ENCODE data around the gene SLC25A46. TPM values are rescaled to one million over a fixed set of nuclear protein-coding genes. Genes with fewer than 3 reads are reported as not detected.

The SLC25A46 gene
- 93.6 TPM for total RNA-seq

DNA sequence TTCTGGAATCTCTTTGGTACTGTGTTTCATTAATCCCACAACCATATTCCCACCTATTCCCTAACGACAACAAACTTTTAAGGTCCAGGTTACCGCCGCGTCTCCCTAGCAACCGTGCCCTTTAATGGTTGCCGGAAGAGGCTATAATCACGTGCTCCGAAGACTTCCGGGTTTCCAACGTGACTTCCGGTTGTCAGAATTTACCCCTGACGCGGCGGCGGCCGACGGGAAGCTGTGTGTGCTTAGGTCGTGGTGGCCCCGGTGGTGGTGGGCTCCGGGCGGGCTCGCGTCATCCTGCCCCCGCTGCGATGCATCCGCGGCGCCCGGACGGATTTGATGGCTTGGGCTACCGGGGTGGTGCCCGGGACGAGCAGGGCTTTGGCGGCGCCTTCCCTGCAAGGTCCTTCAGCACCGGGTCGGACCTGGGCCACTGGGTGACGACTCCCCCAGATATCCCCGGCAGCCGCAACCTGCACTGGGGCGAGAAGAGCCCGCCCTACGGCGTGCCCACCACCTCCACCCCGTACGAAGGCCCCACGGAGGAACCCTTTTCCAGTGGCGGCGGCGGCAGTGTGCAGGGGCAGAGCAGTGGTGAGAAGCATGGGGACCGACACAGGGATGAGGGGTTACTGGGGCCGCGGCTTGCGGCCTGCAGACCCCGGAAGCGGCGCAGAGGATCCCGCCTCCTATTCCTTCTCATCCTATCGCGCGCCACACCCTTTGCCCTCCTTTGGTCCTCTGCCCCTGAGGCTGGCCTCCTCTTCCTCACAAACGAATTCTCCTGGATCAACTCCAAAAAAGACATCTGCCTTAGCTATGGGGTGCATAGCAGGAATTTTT, at the start of gene SLC25A46:
Gene SLC25A46 (plus strand): TSS at position 196 of the 840 bp plus-strand sequence. CDS start 113 bp downstream, at position 309.

DNA sequence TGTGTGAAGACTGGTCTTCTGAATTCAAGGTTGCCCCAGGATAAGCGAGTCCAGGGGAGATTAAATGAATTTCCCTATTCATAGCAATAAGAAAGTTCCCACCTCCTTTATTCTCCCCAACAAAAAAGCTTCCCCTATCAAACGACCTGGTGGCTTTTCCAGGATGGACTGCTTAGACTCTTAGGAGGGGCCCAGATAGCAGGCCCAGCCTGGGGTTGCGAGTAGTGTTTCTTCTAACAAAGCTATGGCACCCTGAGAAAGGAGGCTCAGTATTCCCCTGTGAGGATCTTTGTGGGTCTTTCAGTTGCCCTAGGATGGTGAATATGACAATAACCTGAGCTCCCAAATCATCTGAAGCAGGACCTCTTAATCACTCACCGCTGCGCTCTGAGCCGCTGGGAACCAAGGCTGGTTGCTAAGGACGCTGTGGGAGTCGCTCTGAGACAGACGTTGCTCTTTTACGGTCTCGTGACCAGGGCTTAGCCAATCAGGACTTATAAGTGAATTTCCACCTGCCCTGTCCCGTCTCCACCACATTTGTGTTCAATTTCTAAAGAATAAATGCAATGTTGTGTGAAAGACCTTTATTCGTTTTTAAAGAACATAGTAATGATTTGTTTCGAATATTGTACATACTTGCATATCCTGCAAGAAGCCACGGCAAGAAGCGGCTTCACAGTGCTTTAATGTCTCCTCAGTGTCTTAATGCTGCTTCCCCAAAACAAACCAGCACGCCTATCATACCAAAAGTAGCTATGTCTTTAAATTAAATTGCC, 12.4 kb upstream of the SLC25A46 start, which contains the start of gene TMEM232:
Gene TMEM232 (minus strand): TSS at position 423 of the 776 bp plus-strand sequence. CDS start 59,319 bp downstream, outside the sequence.

Other genes starting within 250 kb of the SLC25A46 start
- 11.8 TPM for gene TMEM232, start 12.3 kb upstream of the SLC25A46 start, total RNA-seq